ENCODE results near the gene CCDC34.

CCDC34 gene

GRCh38 chr11:27406498-27407354, 43.7 kb upstream of the CCDC34 start:
- H2AFZ ChIP-seq (ENCODE audit: low read depth, low read length), result no peak overlapping the region
- no peaks in the 10 kb centered on the region for H3K79me2 ChIP-seq (ENCODE audit: insufficient read depth, low read length)
- H3K27ac ChIP-seq (ENCODE audit: low read length), result no peak overlapping the region
- no peaks in the 10 kb centered on the region for H3K9me3 ChIP-seq (ENCODE audit: insufficient read depth, low read length, severe bottlenecking)
- H3K36me3 ChIP-seq (ENCODE audit: insufficient read depth, low read length), result no peaks in the 10 kb centered on the region
- no peak for TF ChIP-seq CTCF (IDR thresholded peaks at IDR 0.05; ENCODE audit: borderline replicate concordance, extremely low read depth, low read length, poor library complexity, severe bottlenecking)
- TF ChIP-seq EZH2 (IDR thresholded peaks at IDR 0.05; ENCODE audit: borderline replicate concordance, low read depth, low read length, severe bottlenecking), result no peak
- no peak overlapping the region for H3K4me3 ChIP-seq (ENCODE audit: low read depth in 1 of 2, low read length in 2 of 2)
- H3K9ac ChIP-seq (ENCODE audit: low read depth, low read length), result no peak overlapping the region
- H3K4me1 ChIP-seq (ENCODE audit: insufficient read depth, low read length), result no peaks in the 10 kb centered on the region
- H3K27me3 ChIP-seq (ENCODE audit: insufficient read depth, low read length, poor library complexity), result no peaks in the 10 kb centered on the region
- H3K4me2 ChIP-seq (ENCODE audit: insufficient read depth, low read length), result no peak overlapping the region
- ATAC-seq (ENCODE audit: insufficient read depth, low read depth) (no peak), DNase-seq (no peak)
- no peaks in the 10 kb centered on the region for H4K20me1 ChIP-seq (ENCODE audit: insufficient read depth, low read length)

GRCh38 chr11:27405134-27405533, 42.1 kb upstream of the CCDC34 start:
- Histone ChIP-seq H2AFZ (ENCODE audit: low read depth, low read length) (no peak overlapping the region), H3K79me2 (ENCODE audit: insufficient read depth, low read length) (no peaks in the 10 kb centered on the region), H3K27ac (ENCODE audit: low read length) (no peak overlapping the region), H3K4me3 (ENCODE audit: low read depth in 1 of 2, low read length in 2 of 2) (no peak overlapping the region), H3K27me3 (ENCODE audit: insufficient read depth, low read length, poor library complexity) (no peaks in the 10 kb centered on the region), H3K4me1 (ENCODE audit: insufficient read depth, low read length) (no peaks in the 10 kb centered on the region), H3K36me3 (ENCODE audit: insufficient read depth, low read length) (no peaks in the 10 kb centered on the region), H3K4me2 (ENCODE audit: insufficient read depth, low read length) (no peak overlapping the region), H3K9ac (ENCODE audit: low read depth, low read length) (no peak overlapping the region), H4K20me1 (ENCODE audit: insufficient read depth, low read length) (no peaks in the 10 kb centered on the region), H3K9me3 (ENCODE audit: insufficient read depth, low read length, severe bottlenecking) (no peaks in the 10 kb centered on the region)
- ATAC-seq (ENCODE audit: insufficient read depth, low read depth), result no peak
- DNase-seq, result no peak
- no peak for TF ChIP-seq EZH2 (IDR thresholded peaks at IDR 0.05; ENCODE audit: borderline replicate concordance, low read depth, low read length, severe bottlenecking)
- no peak for TF ChIP-seq CTCF (IDR thresholded peaks at IDR 0.05; ENCODE audit: borderline replicate concordance, extremely low read depth, low read length, poor library complexity, severe bottlenecking)

- no peak overlapping the region for H3K27ac ChIP-seq (ENCODE audit: low read length)
- H3K4me2 ChIP-seq (ENCODE audit: insufficient read depth, low read length), result no peak overlapping the region
- H3K27me3 ChIP-seq (ENCODE audit: insufficient read depth, low read length, poor library complexity), result no peaks in the 10 kb centered on the region
- H3K9me3 ChIP-seq (ENCODE audit: insufficient read depth, low read length, severe bottlenecking), result no peaks in the 10 kb centered on the region
- TF ChIP-seq EZH2 (IDR thresholded peaks at IDR 0.05; ENCODE audit: borderline replicate concordance, low read depth, low read length, severe bottlenecking) (no peak), CTCF (IDR thresholded peaks at IDR 0.05; ENCODE audit: borderline replicate concordance, extremely low read depth, low read length, poor library complexity, severe bottlenecking) (no peak)
- H3K36me3 ChIP-seq (ENCODE audit: insufficient read depth, low read length), result no peaks in the 10 kb centered on the region
- no peak overlapping the region for H2AFZ ChIP-seq (ENCODE audit: low read depth, low read length)
- H4K20me1 ChIP-seq (ENCODE audit: insufficient read depth, low read length), result no peaks in the 10 kb centered on the region
- no peaks in the 10 kb centered on the region for H3K79me2 ChIP-seq (ENCODE audit: insufficient read depth, low read length)
- ATAC-seq (ENCODE audit: insufficient read depth, low read depth) (no peak), DNase-seq (no peak)
- no peak overlapping the region for H3K9ac ChIP-seq (ENCODE audit: low read depth, low read length)
- H3K4me1 ChIP-seq (ENCODE audit: insufficient read depth, low read length), result no peaks in the 10 kb centered on the region
- no peak overlapping the region for H3K4me3 ChIP-seq (ENCODE audit: low read depth in 1 of 2, low read length in 2 of 2)
Measured at GRCh38 chr11:27404427-27404826, 41.4 kb upstream of the CCDC34 start.

Data from DND-41 (cell line).